HepG2 (cell line): Measurements from ENCODE around the gene NRDC. TPM values are rescaled to one million over a fixed set of nuclear protein-coding genes. Genes with fewer than 3 reads are reported as not detected.

Source experiments
- ATF7-NPFF ChIP-seq: sonication (generic); formaldehyde crosslinking; IDR thresholded peaks from 2 replicates; pipeline ENCODE4 v1.8.1; 2023; ENCODE audit warnings: mild to moderate bottlenecking, low read depth, missing genetic modification reagents, moderate library complexity
- KLF16 ChIP-seq, 2 experiments: sonication (generic) in 1 of 2; formaldehyde crosslinking in 1 of 2; IDR thresholded peaks; 2 replicates each; pipeline versions ENCODE4 v1.6.1 to v1.8.0; 2016 to 2023; ENCODE audit warnings: missing genetic modification reagents in 2 of 2, missing compliant biosample characterization in 1 of 2
- MZF1 ChIP-seq: sonication (generic); formaldehyde crosslinking; IDR thresholded peaks from 2 replicates; pipeline ENCODE4 v1.8.1; 2023; ENCODE audit warnings: mild to moderate bottlenecking, missing genetic modification reagents, borderline replicate concordance
- RBM39 ChIP-seq: fragments of 200-400 bp; formaldehyde crosslinking; IDR thresholded peaks from one replicate; pipeline ENCODE4 v1.6.1; 2018; ENCODE audit warnings: antibody characterized with exemption, mild to moderate bottlenecking, low read depth, low read length; ENCODE audit not compliant: poor library complexity, severe bottlenecking
- REPIN1 ChIP-seq: sonication (generic); formaldehyde crosslinking; IDR thresholded peaks from 2 replicates; pipeline ENCODE4 v1.8.0; 2022; ENCODE audit warnings: missing genetic modification reagents, low read depth, mild to moderate bottlenecking, borderline replicate concordance
- SP140L ChIP-seq: sonication (generic); formaldehyde crosslinking; IDR thresholded peaks from 2 replicates; pipeline ENCODE4 v1.4.0; 2020; ENCODE audit warnings: missing genetic modification reagents, borderline replicate concordance
- STAT5B ChIP-seq: sonication (generic); formaldehyde crosslinking; IDR thresholded peaks from 2 replicates; pipeline ENCODE4 v1.4.0; 2020; ENCODE audit warnings: missing genetic modification reagents
- ZNF230 ChIP-seq: sonication (generic); formaldehyde crosslinking; IDR thresholded peaks from 2 replicates; pipeline ENCODE4 v1.4.0; 2020; ENCODE audit warnings: mild to moderate bottlenecking, missing genetic modification reagents
- ZNF232 ChIP-seq: sonication (generic); formaldehyde crosslinking; IDR thresholded peaks from 2 replicates; pipeline ENCODE4 v1.4.0; 2020; ENCODE audit warnings: missing genetic modification reagents, borderline replicate concordance
- ZNF264 ChIP-seq: sonication (generic); formaldehyde crosslinking; IDR thresholded peaks from 2 replicates; pipeline ENCODE4 v1.4.0; 2020; ENCODE audit warnings: missing genetic modification reagents
- ZNF556 ChIP-seq: sonication (generic); formaldehyde crosslinking; IDR thresholded peaks from 2 replicates; pipeline ENCODE4 v1.4.0; 2020; ENCODE audit warnings: mild to moderate bottlenecking, missing genetic modification reagents, borderline replicate concordance
- ZNF766 ChIP-seq: sonication (generic); formaldehyde crosslinking; IDR thresholded peaks from 2 replicates; pipeline ENCODE4 v1.5.0; 2020; ENCODE audit warnings: missing genetic modification reagents, borderline replicate concordance
- ZNF768 ChIP-seq: sonication (generic); formaldehyde crosslinking; IDR thresholded peaks from 2 replicates; pipeline ENCODE4 v1.4.0; 2020; ENCODE audit warnings: missing genetic modification reagents
- ZNF777 ChIP-seq: sonication (generic); formaldehyde crosslinking; IDR thresholded peaks from 2 replicates; pipeline ENCODE4 v1.4.0; 2020; ENCODE audit warnings: missing genetic modification reagents
- ZNF781 ChIP-seq: sonication (generic); formaldehyde crosslinking; IDR thresholded peaks from 2 replicates; pipeline ENCODE4 v1.5.1; 2020; ENCODE audit warnings: borderline replicate concordance, mild to moderate bottlenecking, missing genetic modification reagents; ENCODE audit errors: not compliant biosample characterization
- polyA plus RNA-seq, 8 experiments: library from polyadenylated mRNA; depleted of rRNA in 3 of 8; stranded (reverse) in 7 of 8; unstranded in 1 of 8; fragments of >200 nt; fragmentation: Illumina TruSeq in 4 of 8; extraction: Trizol in 4 of 8; gene quantifications; 2 replicates each; pipeline versions ENCODE4 v1.2.1 to v1.2.3, GENCODE V29; 2011 to 2016; ENCODE audit warnings: low read depth in 4 of 8, missing spikeins in 1 of 8, mixed read lengths in 1 of 8; ENCODE audit not compliant: insufficient read depth in 1 of 8
- total RNA-seq, 5 experiments: library from RNA; depleted of rRNA; stranded (reverse); fragments of >200 nt; fragmentation: Illumina TruSeq; extraction: Trizol; gene quantifications; 2 replicates each; pipeline ENCODE4 v1.2.3, GENCODE V29; 2016; ENCODE audit warnings: low read depth in 1 of 5
- TF ChIP-seq, protein P1 (sequence below): sonication (generic); formaldehyde crosslinking; conservative IDR thresholded peaks from 2 replicates; pipeline ENCODE4 v1.4.0; 2020; ENCODE audit warnings: missing genetic modification reagents
- TF ChIP-seq, protein P2 (sequence below): sonication (generic); formaldehyde crosslinking; IDR thresholded peaks from 2 replicates; pipeline ENCODE4 v1.5.1; 2020; ENCODE audit warnings: missing genetic modification reagents, mild to moderate bottlenecking, borderline replicate concordance
- TF ChIP-seq, protein P3 (sequence below), 2 experiments: sonication (generic) in 1 of 2; formaldehyde crosslinking in 1 of 2; IDR thresholded peaks; 2 replicates each; pipeline versions ENCODE4 v1.6.1 to v1.9.0; 2014 to 2022; ENCODE audit warnings: antibody characterized with exemption in 1 of 2, borderline replicate concordance in 1 of 2, inconsistent platforms in 1 of 2, low read depth in 1 of 2, missing genetic modification reagents in 1 of 2

The NRDC gene
- total and polyA plus RNA-seq, 2 of the 13 experiments (the other 11 are each of a cell fraction or from before 2014, with no cell fraction given), result 57.6 to 64.9 TPM

DNA sequence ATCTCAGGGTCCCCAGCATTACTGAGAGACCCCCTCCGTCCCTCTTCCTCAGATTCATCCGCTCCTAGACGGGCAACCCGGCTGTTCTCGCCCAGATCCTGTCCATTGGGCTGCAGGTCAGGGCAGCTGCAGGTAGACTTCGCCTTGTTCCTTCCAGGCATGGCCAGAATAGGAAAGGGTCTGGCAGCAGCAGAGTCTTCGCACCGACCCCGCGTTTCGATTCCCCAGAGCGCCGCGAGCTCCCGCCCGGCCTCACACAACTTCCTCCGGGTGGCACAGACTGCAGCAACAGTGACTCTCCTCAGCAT, 265 bp downstream of the NRDC start (continued):
- TF ChIP-seq ZNF766 (CRISPR knock-in tag) (no peak), ZNF264 (0 out of 2 replicates have a peak, but pooled peaks have one; percentile 19), RBM39 (no peak), ZNF230 (CRISPR knock-in tag) (0 out of 2 replicates have a peak, but pooled peaks have one; percentile 16), REPIN1 (CRISPR knock-in tag) (0 out of 2 replicates have a peak, but pooled peaks have one; percentile 5), SP140L (CRISPR knock-in tag) (no peak), ZNF768 (CRISPR knock-in tag) (0 out of 2 replicates have a peak, but pooled peaks have one; percentile 40), STAT5B (CRISPR knock-in tag) (0 out of 2 replicates have a peak, but pooled peaks have one; percentile 42), ZNF556 (CRISPR knock-in tag) (no peak), ZNF777 (peak; percentile 61), ZNF232 (CRISPR knock-in tag) (0 out of 2 replicates have a peak, but pooled peaks have one; percentile 42), MZF1 (0 out of 2 replicates have a peak, but pooled peaks have one; percentile 29), ZNF781 (CRISPR knock-in tag) (peak; percentile 49), ATF7-NPFF (CRISPR knock-in tag) (peak; percentile 85; the same call in 1 of the 2 replicates), KLF16 (CRISPR knock-in tag; IDR thresholded peaks at IDR 0.05) (0 out of 4 replicates have a peak, but pooled peaks of 1 of the 2 experiments have one; percentile 78)
- TF ChIP-seq, protein P1, sequence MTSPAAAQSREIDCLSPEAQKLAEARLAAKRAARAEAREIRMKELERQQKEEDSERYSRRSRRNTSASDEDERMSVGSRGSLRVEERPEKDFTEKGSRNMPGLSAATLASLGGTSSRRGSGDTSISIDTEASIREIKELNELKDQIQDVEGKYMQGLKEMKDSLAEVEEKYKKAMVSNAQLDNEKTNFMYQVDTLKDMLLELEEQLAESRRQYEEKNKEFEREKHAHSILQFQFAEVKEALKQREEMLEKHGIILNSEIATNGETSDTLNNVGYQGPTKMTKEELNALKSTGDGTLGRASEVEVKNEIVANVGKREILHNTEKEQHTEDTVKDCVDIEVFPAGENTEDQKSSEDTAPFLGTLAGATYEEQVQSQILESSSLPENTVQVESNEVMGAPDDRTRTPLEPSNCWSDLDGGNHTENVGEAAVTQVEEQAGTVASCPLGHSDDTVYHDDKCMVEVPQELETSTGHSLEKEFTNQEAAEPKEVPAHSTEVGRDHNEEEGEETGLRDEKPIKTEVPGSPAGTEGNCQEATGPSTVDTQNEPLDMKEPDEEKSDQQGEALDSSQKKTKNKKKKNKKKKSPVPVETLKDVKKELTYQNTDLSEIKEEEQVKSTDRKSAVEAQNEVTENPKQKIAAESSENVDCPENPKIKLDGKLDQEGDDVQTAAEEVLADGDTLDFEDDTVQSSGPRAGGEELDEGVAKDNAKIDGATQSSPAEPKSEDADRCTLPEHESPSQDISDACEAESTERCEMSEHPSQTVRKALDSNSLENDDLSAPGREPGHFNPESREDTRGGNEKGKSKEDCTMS (CRISPR knock-in tag), result no peak
- TF ChIP-seq, protein P2, sequence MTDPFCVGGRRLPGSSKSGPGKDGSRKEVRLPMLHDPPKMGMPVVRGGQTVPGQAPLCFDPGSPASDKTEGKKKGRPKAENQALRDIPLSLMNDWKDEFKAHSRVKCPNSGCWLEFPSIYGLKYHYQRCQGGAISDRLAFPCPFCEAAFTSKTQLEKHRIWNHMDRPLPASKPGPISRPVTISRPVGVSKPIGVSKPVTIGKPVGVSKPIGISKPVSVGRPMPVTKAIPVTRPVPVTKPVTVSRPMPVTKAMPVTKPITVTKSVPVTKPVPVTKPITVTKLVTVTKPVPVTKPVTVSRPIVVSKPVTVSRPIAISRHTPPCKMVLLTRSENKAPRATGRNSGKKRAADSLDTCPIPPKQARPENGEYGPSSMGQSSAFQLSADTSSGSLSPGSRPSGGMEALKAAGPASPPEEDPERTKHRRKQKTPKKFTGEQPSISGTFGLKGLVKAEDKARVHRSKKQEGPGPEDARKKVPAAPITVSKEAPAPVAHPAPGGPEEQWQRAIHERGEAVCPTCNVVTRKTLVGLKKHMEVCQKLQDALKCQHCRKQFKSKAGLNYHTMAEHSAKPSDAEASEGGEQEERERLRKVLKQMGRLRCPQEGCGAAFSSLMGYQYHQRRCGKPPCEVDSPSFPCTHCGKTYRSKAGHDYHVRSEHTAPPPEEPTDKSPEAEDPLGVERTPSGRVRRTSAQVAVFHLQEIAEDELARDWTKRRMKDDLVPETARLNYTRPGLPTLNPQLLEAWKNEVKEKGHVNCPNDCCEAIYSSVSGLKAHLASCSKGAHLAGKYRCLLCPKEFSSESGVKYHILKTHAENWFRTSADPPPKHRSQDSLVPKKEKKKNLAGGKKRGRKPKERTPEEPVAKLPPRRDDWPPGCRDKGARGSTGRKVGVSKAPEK, result 0 out of 2 replicates have a peak, but pooled peaks have one; percentile 80
- TF ChIP-seq, protein P3, sequence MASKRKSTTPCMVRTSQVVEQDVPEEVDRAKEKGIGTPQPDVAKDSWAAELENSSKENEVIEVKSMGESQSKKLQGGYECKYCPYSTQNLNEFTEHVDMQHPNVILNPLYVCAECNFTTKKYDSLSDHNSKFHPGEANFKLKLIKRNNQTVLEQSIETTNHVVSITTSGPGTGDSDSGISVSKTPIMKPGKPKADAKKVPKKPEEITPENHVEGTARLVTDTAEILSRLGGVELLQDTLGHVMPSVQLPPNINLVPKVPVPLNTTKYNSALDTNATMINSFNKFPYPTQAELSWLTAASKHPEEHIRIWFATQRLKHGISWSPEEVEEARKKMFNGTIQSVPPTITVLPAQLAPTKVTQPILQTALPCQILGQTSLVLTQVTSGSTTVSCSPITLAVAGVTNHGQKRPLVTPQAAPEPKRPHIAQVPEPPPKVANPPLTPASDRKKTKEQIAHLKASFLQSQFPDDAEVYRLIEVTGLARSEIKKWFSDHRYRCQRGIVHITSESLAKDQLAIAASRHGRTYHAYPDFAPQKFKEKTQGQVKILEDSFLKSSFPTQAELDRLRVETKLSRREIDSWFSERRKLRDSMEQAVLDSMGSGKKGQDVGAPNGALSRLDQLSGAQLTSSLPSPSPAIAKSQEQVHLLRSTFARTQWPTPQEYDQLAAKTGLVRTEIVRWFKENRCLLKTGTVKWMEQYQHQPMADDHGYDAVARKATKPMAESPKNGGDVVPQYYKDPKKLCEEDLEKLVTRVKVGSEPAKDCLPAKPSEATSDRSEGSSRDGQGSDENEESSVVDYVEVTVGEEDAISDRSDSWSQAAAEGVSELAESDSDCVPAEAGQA (IDR thresholded peaks at IDR 0.05; ENCODE audit: low read depth), result no peak
- TF ChIP-seq, protein P3 (CRISPR knock-in tag; IDR thresholded peaks at IDR 0.05; ENCODE audit: borderline replicate concordance), result no peak
